ENCODE results near the gene CBR3. TPM values are rescaled to one million over a fixed set of nuclear protein-coding genes. Genes with fewer than 3 reads are reported as not detected.

CBR3 gene
- total and polyA plus RNA-seq, 2 of the 13 experiments (the other 11 are each of a cell fraction or from before 2014, with no cell fraction given) = not detected

DNA sequence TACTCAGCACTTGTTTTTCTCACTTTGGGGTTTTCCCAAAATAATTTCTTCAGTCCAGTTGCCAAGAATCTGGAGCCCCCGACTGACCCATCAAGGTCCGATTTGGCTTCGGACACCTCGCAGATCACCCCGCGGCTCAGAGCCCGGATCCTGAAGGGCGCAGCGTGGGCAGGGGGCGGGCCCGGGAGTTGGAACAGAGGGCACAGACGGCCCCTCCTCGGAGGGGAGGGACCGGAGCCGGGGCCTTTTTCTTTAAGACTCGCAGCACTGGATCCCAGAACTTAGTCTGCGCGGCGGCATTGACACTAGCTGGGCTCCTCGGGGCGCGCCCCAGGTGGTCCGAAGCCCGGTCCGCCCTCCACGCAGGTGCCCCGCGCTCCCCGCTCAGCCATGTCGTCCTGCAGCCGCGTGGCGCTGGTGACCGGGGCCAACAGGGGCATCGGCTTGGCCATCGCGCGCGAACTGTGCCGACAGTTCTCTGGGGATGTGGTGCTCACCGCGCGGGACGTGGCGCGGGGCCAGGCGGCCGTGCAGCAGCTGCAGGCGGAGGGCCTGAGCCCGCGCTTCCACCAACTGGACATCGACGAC lies at the start of gene CBR3 (continued):
- peak; percentile 28; the same call in 1 of the 2 replicates for TF ChIP-seq RXRA (CRISPR knock-in tag; IDR thresholded peaks at IDR 0.05)
- TF ChIP-seq ZBTB7A (CRISPR knock-in tag; IDR thresholded peaks at IDR 0.05) = 0 out of 2 replicates have a peak, but pooled peaks have one; percentile 22
- TF ChIP-seq TEAD2 (CRISPR knock-in tag; IDR thresholded peaks at IDR 0.05) = no peak
- TF ChIP-seq ZNF556 (CRISPR knock-in tag; IDR thresholded peaks at IDR 0.05; ENCODE audit: borderline replicate concordance) = no peak
- TF ChIP-seq, protein P1, sequence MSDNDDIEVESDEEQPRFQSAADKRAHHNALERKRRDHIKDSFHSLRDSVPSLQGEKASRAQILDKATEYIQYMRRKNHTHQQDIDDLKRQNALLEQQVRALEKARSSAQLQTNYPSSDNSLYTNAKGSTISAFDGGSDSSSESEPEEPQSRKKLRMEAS (IDR thresholded peaks at IDR 0.05) = 0 out of 2 replicates have a peak, but pooled peaks have one; percentile 37
- TF ChIP-seq, protein P2, sequence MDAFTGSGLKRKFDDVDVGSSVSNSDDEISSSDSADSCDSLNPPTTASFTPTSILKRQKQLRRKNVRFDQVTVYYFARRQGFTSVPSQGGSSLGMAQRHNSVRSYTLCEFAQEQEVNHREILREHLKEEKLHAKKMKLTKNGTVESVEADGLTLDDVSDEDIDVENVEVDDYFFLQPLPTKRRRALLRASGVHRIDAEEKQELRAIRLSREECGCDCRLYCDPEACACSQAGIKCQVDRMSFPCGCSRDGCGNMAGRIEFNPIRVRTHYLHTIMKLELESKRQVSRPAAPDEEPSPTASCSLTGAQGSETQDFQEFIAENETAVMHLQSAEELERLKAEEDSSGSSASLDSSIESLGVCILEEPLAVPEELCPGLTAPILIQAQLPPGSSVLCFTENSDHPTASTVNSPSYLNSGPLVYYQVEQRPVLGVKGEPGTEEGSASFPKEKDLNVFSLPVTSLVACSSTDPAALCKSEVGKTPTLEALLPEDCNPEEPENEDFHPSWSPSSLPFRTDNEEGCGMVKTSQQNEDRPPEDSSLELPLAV (CRISPR knock-in tag; conservative IDR thresholded peaks at IDR 0.05; ENCODE audit: low read depth) = no peak

DNA sequence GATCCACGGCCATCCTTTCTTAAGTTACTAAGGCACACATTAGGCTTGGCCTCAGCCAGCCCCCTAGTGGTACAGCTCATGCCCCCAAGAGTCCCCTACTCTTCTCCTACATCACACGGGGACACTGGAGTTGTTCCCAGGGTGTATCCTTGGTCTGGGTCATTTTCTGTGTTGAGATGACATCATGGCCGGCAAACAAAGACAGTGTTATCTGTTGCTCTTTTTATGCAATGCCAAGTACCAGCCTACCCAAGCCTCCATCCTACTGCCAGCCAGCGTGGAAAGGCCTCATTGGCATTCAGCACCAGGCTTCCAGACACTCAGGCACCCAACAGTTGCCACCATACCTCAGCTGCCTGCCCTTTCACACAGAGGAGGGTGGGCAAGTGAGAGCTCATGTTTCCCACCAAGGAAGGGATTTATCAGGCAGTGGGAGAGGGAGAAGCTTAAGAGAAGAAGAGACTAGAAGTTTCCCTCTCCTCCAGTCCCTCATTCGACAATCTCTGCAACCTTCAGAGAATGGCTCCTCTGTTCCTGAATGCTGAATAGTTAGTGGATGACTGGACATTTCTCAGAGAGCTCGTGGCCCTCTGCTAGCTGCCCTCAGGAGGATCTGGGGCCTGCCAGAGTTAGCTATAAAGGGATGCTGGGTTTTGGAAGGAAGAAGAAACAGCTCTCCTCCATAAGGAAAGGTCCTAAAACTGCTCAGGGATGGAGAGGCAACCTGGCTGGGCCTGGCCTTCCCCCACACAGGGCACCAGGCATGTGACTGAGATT lies 47.3 kb upstream of the CBR3 start:
- TF ChIP-seq, protein P3, sequence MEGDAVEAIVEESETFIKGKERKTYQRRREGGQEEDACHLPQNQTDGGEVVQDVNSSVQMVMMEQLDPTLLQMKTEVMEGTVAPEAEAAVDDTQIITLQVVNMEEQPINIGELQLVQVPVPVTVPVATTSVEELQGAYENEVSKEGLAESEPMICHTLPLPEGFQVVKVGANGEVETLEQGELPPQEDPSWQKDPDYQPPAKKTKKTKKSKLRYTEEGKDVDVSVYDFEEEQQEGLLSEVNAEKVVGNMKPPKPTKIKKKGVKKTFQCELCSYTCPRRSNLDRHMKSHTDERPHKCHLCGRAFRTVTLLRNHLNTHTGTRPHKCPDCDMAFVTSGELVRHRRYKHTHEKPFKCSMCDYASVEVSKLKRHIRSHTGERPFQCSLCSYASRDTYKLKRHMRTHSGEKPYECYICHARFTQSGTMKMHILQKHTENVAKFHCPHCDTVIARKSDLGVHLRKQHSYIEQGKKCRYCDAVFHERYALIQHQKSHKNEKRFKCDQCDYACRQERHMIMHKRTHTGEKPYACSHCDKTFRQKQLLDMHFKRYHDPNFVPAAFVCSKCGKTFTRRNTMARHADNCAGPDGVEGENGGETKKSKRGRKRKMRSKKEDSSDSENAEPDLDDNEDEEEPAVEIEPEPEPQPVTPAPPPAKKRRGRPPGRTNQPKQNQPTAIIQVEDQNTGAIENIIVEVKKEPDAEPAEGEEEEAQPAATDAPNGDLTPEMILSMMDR (CRISPR knock-in tag; IDR thresholded peaks at IDR 0.05) = peak; percentile 15; the same call in 1 of the 2 replicates
- no peak for TF ChIP-seq ZNF629 (CRISPR knock-in tag; conservative IDR thresholded peaks at IDR 0.05)
- no peak overlapping the region for H3K4me3 ChIP-seq (replicated peaks in 1 of 3; ENCODE audit: insufficient read depth in 1 of 3, low read depth in 2 of 3, low read length in 3 of 3)
- POLR2A ChIA-PET = interaction anchor here (1.5 kb wide), 1 partner anchor 28 kb away, joined by 4 read pairs; the partner anchor contains the start of gene SETD4
- no peak for DNase-seq (ENCODE audit: low spot score)
- no peak overlapping the region for H3K27ac ChIP-seq (ENCODE audit: extremely low read length, insufficient read depth, low read length)
- intact Hi-C loops (cut with micrococcal nuclease; ENCODE audit: unreplicated experiment) = no loop called here
- no peaks in the 10 kb centered on the region for H3K9me3 ChIP-seq (ENCODE audit: low read length)
- ATAC-seq = peak; percentile 70
- CTCF ChIA-PET (ENCODE audit: low intra/inter-chr PET ratio, low total read pairs) = no interaction called here
- no TSS peak for BruUV-seq (replicated peaks)
- H3K4me2 ChIP-seq (ENCODE audit: low read depth, low read length) = no peak overlapping the region
- no peaks in the 10 kb centered on the region for H4K20me1 ChIP-seq (ENCODE audit: insufficient read depth, low read length)
- peaks cover 0 to 3% of the 10 kb centered on the region in 2 experiments; a peak in 2 of 5 replicates for H3K27me3 ChIP-seq (ENCODE audit: control insufficient read depth in 1 of 2, insufficient read depth in 2 of 2, low read length in 2 of 2)
- WGBS (ENCODE audit: low lambda C conversion rate) = 11% methylated on average over 6 of the region's 6 CpGs
- no peak overlapping the region for H3K9ac ChIP-seq (ENCODE audit: insufficient read depth, low read depth, low read length)
- FAIRE-seq = no peak
- H3K79me2 ChIP-seq (ENCODE audit: insufficient read depth, low read length) = no peaks in the 10 kb centered on the region
- H2AFZ ChIP-seq (ENCODE audit: low read length) = no peak overlapping the region
- no peaks in the 10 kb centered on the region for H3K36me3 ChIP-seq (replicated peaks in 1 of 2; ENCODE audit: control insufficient read depth in 1 of 2, insufficient read depth in 2 of 2, low read length in 2 of 2)
- H3K4me1 ChIP-seq (ENCODE audit: insufficient read depth, low read length) = no peaks in the 10 kb centered on the region
- in situ Hi-C loops (cut with HindIII; ENCODE audit: extremely low pct_ligation_motif_present, low pct_unique_long_range_greater_than_20kb) = no loop called here
